Measurements from ENCODE around the gene CFAP299.
"Not testable (repeated sequence)": the region's sequence is repeated elsewhere in the genome, so short reads cannot be mapped to it uniquely, and the experiment has no call there.

Gene CFAP299

GRCh38 chr4:80393246-80393969, 57.9 kb downstream of the CFAP299 start:
- DNase-seq (ENCODE audit: low read depth): peak; percentile 36

- DNase-seq (ENCODE audit: low read depth): no peak
Measured at GRCh38 chr4:80393970-80394250, 58.4 kb downstream of the CFAP299 start.

- DNase-seq (ENCODE audit: low read depth): peak; percentile 35
Measured at GRCh38 chr4:80407246-80407645, 71.7 kb downstream of the CFAP299 start.

GRCh38 chr4:80409809-80410208, 74.3 kb downstream of the CFAP299 start:
- DNase-seq (ENCODE audit: low read depth): no peak

- no peak for DNase-seq (ENCODE audit: low read depth)
Measured at GRCh38 chr4:80412322-80412721, 76.8 kb downstream of the CFAP299 start.

GRCh38 chr4:80413086-80413485, 77.6 kb downstream of the CFAP299 start:
- no peak for DNase-seq (ENCODE audit: low read depth)

GRCh38 chr4:80417019-80417418, 81.5 kb downstream of the CFAP299 start:
- DNase-seq (ENCODE audit: low read depth): no peak

GRCh38 chr4:80419946-80420345, 84.4 kb downstream of the CFAP299 start:
- DNase-seq (ENCODE audit: low read depth): no peak

GRCh38 chr4:80420638-80421037, 85.1 kb downstream of the CFAP299 start:
- no peak for DNase-seq (ENCODE audit: low read depth)

GRCh38 chr4:80422727-80423404, 87.3 kb downstream of the CFAP299 start:
- DNase-seq (ENCODE audit: low read depth): no peak

- DNase-seq (ENCODE audit: low read depth): no peak
Measured at GRCh38 chr4:80423553-80424224, 88.2 kb downstream of the CFAP299 start.

GRCh38 chr4:80424225-80424581, 88.7 kb downstream of the CFAP299 start:
- DNase-seq (ENCODE audit: low read depth): no peak

GRCh38 chr4:80425124-80426100, 89.9 kb downstream of the CFAP299 start:
- no peak for DNase-seq (ENCODE audit: low read depth)

GRCh38 chr4:80431203-80431965, 95.9 kb downstream of the CFAP299 start:
- DNase-seq (ENCODE audit: low read depth): no peak

GRCh38 chr4:80434238-80434637, 98.7 kb downstream of the CFAP299 start:
- DNase-seq (ENCODE audit: low read depth): peak; percentile 58

GRCh38 chr4:80438016-80438415, 102.5 kb downstream of the CFAP299 start:
- no peak for DNase-seq (ENCODE audit: low read depth)

- DNase-seq (ENCODE audit: low read depth): not testable (repeated sequence)
Measured at GRCh38 chr4:80439294-80440061, 103.9 kb downstream of the CFAP299 start.

GRCh38 chr4:80446248-80446647, 110.7 kb downstream of the CFAP299 start:
- no peak for DNase-seq (ENCODE audit: low read depth)

GRCh38 chr4:80446664-80447063, 111.1 kb downstream of the CFAP299 start:
- DNase-seq (ENCODE audit: low read depth): no peak

- no peak for DNase-seq (ENCODE audit: low read depth)
Measured at GRCh38 chr4:80447493-80447892, 112.0 kb downstream of the CFAP299 start.

GRCh38 chr4:80448056-80448455, 112.5 kb downstream of the CFAP299 start:
- DNase-seq (ENCODE audit: low read depth): no peak

Measured in non-pigmented ciliary epithelial cell (primary cell).